CD4-positive, alpha-beta T cell treated with Interleukin-21 for 1 hour (primary cell): ENCODE data around the gene MTUS2.
"Not testable (repeated sequence)": the region's sequence is repeated elsewhere in the genome, so short reads cannot be mapped to it uniquely, and the experiment has no call there.

Experiments
- DNase-seq: peaks from one replicate; pipeline ENCODE4 v3.0.0-alpha.2; 2020

The MTUS2 gene

GRCh38 chr13:29345860-29346582 is 525.9 kb downstream of the MTUS2 start:
- DNase-seq = not testable (repeated sequence)

- no peak for DNase-seq
Measured at GRCh38 chr13:29355029-29355428, 534.9 kb downstream of the MTUS2 start.

GRCh38 chr13:29359181-29359580 is 539.0 kb downstream of the MTUS2 start:
- no peak for DNase-seq

- no peak for DNase-seq
Measured at GRCh38 chr13:29361716-29362115, 541.6 kb downstream of the MTUS2 start.

GRCh38 chr13:29362849-29363604 is 542.9 kb downstream of the MTUS2 start:
- DNase-seq = peak; percentile 48

GRCh38 chr13:29369060-29369743 is 549.1 kb downstream of the MTUS2 start:
- DNase-seq = peak; percentile 19

- no peak for DNase-seq
Measured at GRCh38 chr13:29379281-29379680, 559.1 kb downstream of the MTUS2 start.

GRCh38 chr13:29379865-29380264 is 559.7 kb downstream of the MTUS2 start:
- DNase-seq = no peak

GRCh38 chr13:29382021-29382420 is 561.9 kb downstream of the MTUS2 start:
- no peak for DNase-seq

GRCh38 chr13:29383476-29383875 is 563.3 kb downstream of the MTUS2 start:
- no peak for DNase-seq

- no peak for DNase-seq
Measured at GRCh38 chr13:29384466-29384865, 564.3 kb downstream of the MTUS2 start.

GRCh38 chr13:29384871-29385270 is 564.7 kb downstream of the MTUS2 start:
- DNase-seq = no peak

- DNase-seq = no peak
Measured at GRCh38 chr13:29386246-29386645, 566.1 kb downstream of the MTUS2 start.

GRCh38 chr13:29390598-29390997 is 570.5 kb downstream of the MTUS2 start:
- not testable (repeated sequence) for DNase-seq

- DNase-seq = no peak
Measured at GRCh38 chr13:29396446-29396845, 576.3 kb downstream of the MTUS2 start.

- no peak for DNase-seq
Measured at GRCh38 chr13:29397265-29397664, 577.1 kb downstream of the MTUS2 start.

- no peak for DNase-seq
Measured at GRCh38 chr13:29402166-29402636, 582.1 kb downstream of the MTUS2 start.

- no peak for DNase-seq
Measured at GRCh38 chr13:29405401-29405800, 585.3 kb downstream of the MTUS2 start.

GRCh38 chr13:29411481-29411880 is 591.3 kb downstream of the MTUS2 start:
- DNase-seq = no peak

GRCh38 chr13:29418026-29418425 is 597.9 kb downstream of the MTUS2 start:
- no peak for DNase-seq

- no peak for DNase-seq
Measured at GRCh38 chr13:29421118-29421517, 601.0 kb downstream of the MTUS2 start.

- no peak for DNase-seq
Measured at GRCh38 chr13:29422015-29422414, 601.9 kb downstream of the MTUS2 start.

GRCh38 chr13:29423050-29423449 is 602.9 kb downstream of the MTUS2 start:
- no peak for DNase-seq

GRCh38 chr13:29427937-29428309 is 607.8 kb downstream of the MTUS2 start:
- no peak for DNase-seq
